OCI-LY1 (cell line): ENCODE data around the gene TMEM161B.

Experiments used
- CTCF ChIP-seq: fragments of 200-600 bp; sonication (generic), shearing (Covaris generic); IDR thresholded peaks from 2 replicates; pipeline ENCODE4 v1.5.1; 2017; ENCODE audit warnings: mild to moderate bottlenecking, antibody characterized with exemption, low read length, moderate library complexity, mixed read lengths
- EZH2 ChIP-seq: fragments of 200-600 bp; sonication (generic), shearing (Covaris generic); IDR thresholded peaks from 2 replicates; pipeline ENCODE4 v1.8.0; 2017; ENCODE audit warnings: borderline replicate concordance, mixed run types, mild to moderate bottlenecking, antibody characterized with exemption, low read length, moderate library complexity, mixed read lengths

- TF ChIP-seq EZH2 (no peak), CTCF (no peak)
Observed at GRCh38 chr5:88290801-88291200, 22.2 kb upstream of the TMEM161B start.
